ENCODE measurements around the gene TBX1. TPM values are rescaled to one million over a fixed set of nuclear protein-coding genes. Genes with fewer than 3 reads are reported as not detected.

TBX1 gene
- total RNA-seq, 1 experiment from 2014 or later: 0.08 TPM

- DNase-seq (ENCODE audit: low read depth, low spot score): no peak
- in situ Hi-C loops (cut with HindIII; ENCODE audit: low pct_unique_long_range_greater_than_20kb, low sequenced_read_pairs): no loop called here
These were observed 15.2 kb upstream of the TBX1 start for GRCh38 chr22:19745155-19746101.

GRCh38 chr22:19746726-19747125, 13.9 kb upstream of the TBX1 start:
- in situ Hi-C loops (cut with HindIII; ENCODE audit: low pct_unique_long_range_greater_than_20kb, low sequenced_read_pairs): no loop called here
- no peak for DNase-seq (ENCODE audit: low read depth, low spot score)

GRCh38 chr22:19747551-19747950, 13.0 kb upstream of the TBX1 start:
- DNase-seq (ENCODE audit: low read depth, low spot score): no peak
- in situ Hi-C loops (cut with HindIII; ENCODE audit: low pct_unique_long_range_greater_than_20kb, low sequenced_read_pairs): no loop called here

- no peak for DNase-seq (ENCODE audit: low read depth, low spot score)
- in situ Hi-C loops (cut with HindIII; ENCODE audit: low pct_unique_long_range_greater_than_20kb, low sequenced_read_pairs): no loop called here
These were observed 12.4 kb upstream of the TBX1 start for GRCh38 chr22:19748139-19748538.

- in situ Hi-C loops (cut with HindIII; ENCODE audit: low pct_unique_long_range_greater_than_20kb, low sequenced_read_pairs): no loop called here
- no peak for DNase-seq (ENCODE audit: low read depth, low spot score)
These were observed 11.4 kb upstream of the TBX1 start for GRCh38 chr22:19748991-19749664.

GRCh38 chr22:19749876-19750275, 10.7 kb upstream of the TBX1 start:
- in situ Hi-C loops (cut with HindIII; ENCODE audit: low pct_unique_long_range_greater_than_20kb, low sequenced_read_pairs): loop anchor here (10.0 kb wide), 1 partner anchor 85 kb away; no protein-coding TSS in a partner anchor

GRCh38 chr22:19750507-19751490, 9.8 kb upstream of the TBX1 start:
- no peak for DNase-seq (ENCODE audit: low read depth, low spot score)
- in situ Hi-C loops (cut with HindIII; ENCODE audit: low pct_unique_long_range_greater_than_20kb, low sequenced_read_pairs): loop anchor here (10.0 kb wide), 1 partner anchor 84 kb away; no protein-coding TSS in a partner anchor

More at GRCh38 chr22:19749876-19750275, 10.7 kb upstream of the TBX1 start:
- DNase-seq (ENCODE audit: low read depth, low spot score): no peak

GRCh38 chr22:19751497-19752245, 8.9 kb upstream of the TBX1 start:
- DNase-seq (ENCODE audit: low read depth, low spot score): no peak
- in situ Hi-C loops (cut with HindIII; ENCODE audit: low pct_unique_long_range_greater_than_20kb, low sequenced_read_pairs): loop anchor here (10.0 kb wide), 1 partner anchor 83 kb away; no protein-coding TSS in a partner anchor

GRCh38 chr22:19753090-19753842, 7.3 kb upstream of the TBX1 start:
- no peak for DNase-seq (ENCODE audit: low read depth, low spot score)
- in situ Hi-C loops (cut with HindIII; ENCODE audit: low pct_unique_long_range_greater_than_20kb, low sequenced_read_pairs): loop anchor here (10.0 kb wide), 1 partner anchor 82 kb away; no protein-coding TSS in a partner anchor

- DNase-seq (ENCODE audit: low read depth, low spot score): no peak
- in situ Hi-C loops (cut with HindIII; ENCODE audit: low pct_unique_long_range_greater_than_20kb, low sequenced_read_pairs): loop anchor here (10.0 kb wide), 1 partner anchor 81 kb away; no protein-coding TSS in a partner anchor
These were observed 6.4 kb upstream of the TBX1 start for GRCh38 chr22:19753996-19754700.

GRCh38 chr22:19754701-19755144, 5.9 kb upstream of the TBX1 start:
- in situ Hi-C loops (cut with HindIII; ENCODE audit: low pct_unique_long_range_greater_than_20kb, low sequenced_read_pairs): loop anchor here (10.0 kb wide), 1 partner anchor 80 kb away; no protein-coding TSS in a partner anchor
- no peak for DNase-seq (ENCODE audit: low read depth, low spot score)

- in situ Hi-C loops (cut with HindIII; ENCODE audit: low pct_unique_long_range_greater_than_20kb, low sequenced_read_pairs): loop anchor here (10.0 kb wide), 1 partner anchor 80 kb away; no protein-coding TSS in a partner anchor
- no peak for DNase-seq (ENCODE audit: low read depth, low spot score)
These were observed 5.3 kb upstream of the TBX1 start for GRCh38 chr22:19755145-19755710.

- no peak for DNase-seq (ENCODE audit: low read depth, low spot score)
- in situ Hi-C loops (cut with HindIII; ENCODE audit: low pct_unique_long_range_greater_than_20kb, low sequenced_read_pairs): loop anchor here (10.0 kb wide), 1 partner anchor 79 kb away; no protein-coding TSS in a partner anchor
These were observed 4.8 kb upstream of the TBX1 start for GRCh38 chr22:19755722-19756287.

GRCh38 chr22:19756288-19757128, 4.1 kb upstream of the TBX1 start:
- in situ Hi-C loops (cut with HindIII; ENCODE audit: low pct_unique_long_range_greater_than_20kb, low sequenced_read_pairs): loop anchor here (10.0 kb wide), 1 partner anchor 78 kb away; no protein-coding TSS in a partner anchor
- DNase-seq (ENCODE audit: low read depth, low spot score): peak; percentile 38
